WTC11 (cell line): ENCODE measurements around the gene ENDOV. TPM values are rescaled to one million over a fixed set of nuclear protein-coding genes. Genes with fewer than 3 reads are reported as not detected.

Experiments
- ATAC-seq: fragments of 200-7000 bp; cut with Tn5 transposase; 2 replicates; pipeline ENCODE4 v1.10.0; 2021; ENCODE audit warnings: mild to moderate bottlenecking, moderate library complexity
- CTCF ChIA-PET: fragments of 300-600 bp; sonication (Branson Sonifier 250); formaldehyde crosslinking; loops from one replicate; lab custom pipeline; 2021; ENCODE audit warnings: antibody characterized with exemption; lab: Charles Lee
- POLR2A ChIA-PET: fragments of 350-600 bp; sonication (Branson Sonifier 250); formaldehyde crosslinking; loops from one replicate; lab custom pipeline; 2021; ENCODE audit warnings: antibody characterized with exemption; lab: Charles Lee
- DNase-seq: peaks from one replicate; pipeline ENCODE4 v3.0.0; 2021; ENCODE audit warnings: low spot score
- H3K27ac Mint-ChIP-seq: 2 replicates; pipeline ENCODE4 v1.8.0; 2021; ENCODE audit warnings: mixed read lengths
- H3K27me3 Mint-ChIP-seq: 2 replicates; pipeline ENCODE4 v1.8.0; 2021; ENCODE audit warnings: low read depth, mild to moderate bottlenecking, moderate library complexity, mixed read lengths
- H3K36me3 Mint-ChIP-seq: 2 replicates; pipeline ENCODE4 v1.8.0; 2021; ENCODE audit warnings: mixed read lengths
- H3K4me1 Mint-ChIP-seq: 2 replicates; pipeline ENCODE4 v1.8.0; 2022; ENCODE audit warnings: mixed read lengths
- H3K4me3 Mint-ChIP-seq: 2 replicates; pipeline ENCODE4 v1.8.0; 2021; ENCODE audit warnings: mild to moderate bottlenecking, moderate library complexity, mixed read lengths
- H3K9me3 Mint-ChIP-seq: 2 replicates; pipeline ENCODE4 v1.8.0; 2021; ENCODE audit warnings: mixed read lengths
- ATF3 ChIP-seq: sonication (generic); formaldehyde crosslinking; conservative IDR thresholded peaks from 2 replicates; pipeline ENCODE4 v1.8.1; 2022; ENCODE audit warnings: mild to moderate bottlenecking, missing genetic modification reagents
- CBFB ChIP-seq: sonication (generic); formaldehyde crosslinking; IDR thresholded peaks from 2 replicates; pipeline ENCODE4 v1.8.1; 2022; ENCODE audit warnings: mild to moderate bottlenecking, low read depth, missing genetic modification reagents
- ELF4 ChIP-seq: sonication (generic); formaldehyde crosslinking; IDR thresholded peaks from 2 replicates; pipeline ENCODE4 v1.8.1; 2022; ENCODE audit warnings: low read depth, mild to moderate bottlenecking, moderate library complexity, missing genetic modification reagents
- ESRRA ChIP-seq: sonication (generic); formaldehyde crosslinking; IDR thresholded peaks from 2 replicates; pipeline ENCODE4 v1.8.1; 2022; ENCODE audit warnings: mild to moderate bottlenecking, missing genetic modification reagents, borderline replicate concordance
- JAZF1 ChIP-seq: fragments of 250-450 bp; sonication (Bioruptor Pico); IDR thresholded peaks from 2 replicates; pipeline ENCODE4 v1.9.0; 2021; ENCODE audit warnings: moderate library complexity, mild to moderate bottlenecking, inconsistent platforms
- JUN ChIP-seq: sonication (generic); formaldehyde crosslinking; IDR thresholded peaks from 2 replicates; pipeline ENCODE4 v1.8.0; 2023; ENCODE audit warnings: mild to moderate bottlenecking, missing genetic modification reagents
- MLX ChIP-seq: sonication (generic); formaldehyde crosslinking; IDR thresholded peaks from 2 replicates; pipeline ENCODE4 v1.8.1; 2023; ENCODE audit warnings: mild to moderate bottlenecking, missing genetic modification reagents, moderate library complexity
- NR1H2 ChIP-seq: sonication (generic); formaldehyde crosslinking; IDR thresholded peaks from 2 replicates; pipeline ENCODE4 v1.9.0; 2021; ENCODE audit warnings: mild to moderate bottlenecking, moderate library complexity, missing genetic modification reagents
- PREB ChIP-seq: sonication (generic); formaldehyde crosslinking; IDR thresholded peaks from 2 replicates; pipeline ENCODE4 v1.8.1; 2022; ENCODE audit warnings: mild to moderate bottlenecking, missing genetic modification reagents, moderate library complexity, borderline replicate concordance
- SMAD4 ChIP-seq: sonication (generic); formaldehyde crosslinking; IDR thresholded peaks from 2 replicates; pipeline ENCODE4 v1.8.0; 2022; ENCODE audit warnings: mild to moderate bottlenecking, missing genetic modification reagents
- SP1 ChIP-seq: sonication (generic); formaldehyde crosslinking; conservative IDR thresholded peaks from 2 replicates; pipeline ENCODE4 v1.8.1; 2022; ENCODE audit warnings: missing genetic modification reagents
- ZNF121 ChIP-seq: sonication (generic); formaldehyde crosslinking; IDR thresholded peaks from 2 replicates; pipeline ENCODE4 v1.8.0; 2023; ENCODE audit warnings: missing genetic modification reagents
- ZNF281 ChIP-seq: sonication (generic); formaldehyde crosslinking; IDR thresholded peaks from 2 replicates; pipeline ENCODE4 v1.8.0; 2023; ENCODE audit warnings: mild to moderate bottlenecking, missing genetic modification reagents
- ZNF532 ChIP-seq: fragments of 250-450 bp; sonication (Bioruptor Pico); IDR thresholded peaks from 2 replicates; pipeline ENCODE4 v1.9.0; 2021; ENCODE audit warnings: mild to moderate bottlenecking, borderline replicate concordance
- total RNA-seq: library from RNA; stranded (reverse); gene quantifications from 3 replicates; pipeline ENCODE4 v1.2.3, GENCODE V29; 2021

Gene ENDOV
- total RNA-seq, 1 experiment from 2014 or later = 25.2 TPM

- TF ChIP-seq ZNF532 (CRISPR knock-in tag) = no peak
- no peak for TF ChIP-seq NR1H2
- TF ChIP-seq CBFB (CRISPR knock-in tag) = peak; percentile 60; the same call in 1 of the 2 replicates
- TF ChIP-seq ZNF281 (CRISPR knock-in tag) = peak; percentile 73; the same call in 1 of the 2 replicates
- peak; percentile 80 for TF ChIP-seq PREB (CRISPR knock-in tag)
- peak; percentile 86; the same call in 1 of the 2 replicates for TF ChIP-seq ESRRA (CRISPR knock-in tag)
- TF ChIP-seq MLX (CRISPR knock-in tag) = no peak
Observed at GRCh38 chr17:80441133-80441578, 26.2 kb downstream of the ENDOV start (continued).

- DNase-seq (no peak), ATAC-seq (no peak)
- no peaks in the 10 kb centered on the region for H3K36me3 Mint-ChIP-seq
- TF ChIP-seq ESRRA (CRISPR knock-in tag) (no peak), ELF4 (CRISPR knock-in tag) (no peak), ATF3 (CRISPR knock-in tag) (no peak), JUN (CRISPR knock-in tag) (no peak), SMAD4 (CRISPR knock-in tag) (no peak), SP1 (CRISPR knock-in tag) (no peak), ZNF121 (no peak), ZNF532 (CRISPR knock-in tag) (no peak), JAZF1 (CRISPR knock-in tag) (no peak)
- no peak overlapping the region for H3K27ac Mint-ChIP-seq
- no peaks in the 10 kb centered on the region; the same call in 1 of the 2 replicates for H3K4me1 Mint-ChIP-seq
- POLR2A ChIA-PET = no interaction called here
- CTCF ChIA-PET = interaction anchor here (1.5 to 2.5 kb wide), 2 partner anchors 15 kb away, joined by 7 to 12 read pairs; no protein-coding TSS in a partner anchor
- peaks cover 11% of the 10 kb centered on the region for H3K27me3 Mint-ChIP-seq
- no peaks in the 10 kb centered on the region for H3K9me3 Mint-ChIP-seq
- H3K4me3 Mint-ChIP-seq = no peak overlapping the region
Observed at GRCh38 chr17:80441598-80442322, 26.8 kb downstream of the ENDOV start.
